GM13976 (cell line): ENCODE data around the gene RRP1.

Experiments
- DNase-seq: peaks from one replicate; pipeline ENCODE4 v3.0.0; 2012; ENCODE audit warnings: low spot score
- in situ Hi-C: fragments of 300-500 bp; cut with MboI; formaldehyde crosslinking; loops from one replicate; pipeline ENCODE4 v1.12.0; 2022; ENCODE audit warnings: low sequenced_read_pairs, mixed read lengths, inconsistent platforms; ENCODE audit not compliant: unreplicated experiment
- TF ChIP-seq, protein P1 (sequence below): IDR thresholded peaks from 2 replicates; pipeline ENCODE4 v1.5.1; 2012; ENCODE audit warnings: borderline replicate concordance, mild to moderate bottlenecking; ENCODE audit not compliant: insufficient read depth; ENCODE audit errors: extremely low read depth, missing control alignments, control extremely low read depth

RRP1 gene

DNA sequence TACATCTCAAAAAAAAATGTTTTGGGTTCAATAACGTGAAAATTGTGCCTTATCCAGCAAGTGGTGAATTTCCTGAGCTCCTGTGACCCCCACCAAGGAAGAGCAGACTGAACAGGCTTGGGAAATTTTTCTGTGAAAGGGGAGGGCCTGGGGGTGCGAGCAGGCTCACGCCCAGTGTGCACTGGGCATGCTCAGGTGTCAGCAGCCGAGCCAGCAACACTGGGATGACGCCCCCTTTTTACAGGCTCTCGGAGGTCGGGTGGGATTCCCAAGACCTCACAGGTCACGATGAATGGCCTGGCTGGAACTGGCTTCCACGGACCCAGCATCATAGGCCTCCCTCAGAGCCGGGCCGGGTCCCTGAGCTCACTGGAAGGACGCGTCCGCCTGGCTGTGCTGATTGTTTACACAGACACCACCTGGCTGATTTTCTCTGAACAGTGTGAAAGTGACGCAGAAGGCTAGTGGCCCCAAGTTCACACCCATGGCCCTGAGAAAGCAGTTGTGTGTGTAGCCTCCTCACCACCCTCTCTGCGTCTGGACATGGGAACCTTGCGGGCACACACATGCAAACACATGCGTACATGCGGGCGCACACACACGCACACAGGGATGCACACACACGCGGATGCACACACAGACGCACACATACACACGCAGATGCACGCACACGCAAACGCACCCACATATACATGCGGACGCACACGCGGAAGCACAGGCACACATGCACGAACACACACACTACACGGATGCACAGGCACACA is 22.5 kb upstream of the RRP1 start:
- no peak for DNase-seq
- in situ Hi-C loops, result no loop called here

DNA sequence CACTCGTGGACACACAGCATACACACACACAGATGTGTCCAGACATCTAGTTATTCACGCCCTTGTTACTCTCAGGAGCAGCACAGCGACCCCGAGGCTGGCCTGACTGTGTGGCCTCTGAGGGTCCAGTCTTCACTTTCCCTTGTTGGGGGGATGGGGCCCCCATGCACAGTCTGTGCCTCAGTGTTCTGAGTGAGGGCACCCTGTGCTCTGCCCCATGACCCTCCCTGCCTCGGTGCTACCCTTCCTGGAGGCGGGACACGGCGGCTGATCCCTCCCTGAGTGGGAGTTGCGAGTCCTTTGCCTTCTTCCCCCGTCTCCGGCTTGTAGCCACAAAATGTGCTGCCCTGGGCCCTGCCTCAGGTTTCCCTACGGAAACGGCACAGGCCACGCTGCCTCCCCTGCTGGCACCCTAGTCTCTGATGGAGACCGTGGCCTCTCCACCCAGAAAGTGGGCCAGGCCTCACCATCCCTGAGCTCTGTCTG is 21.8 kb upstream of the RRP1 start:
- in situ Hi-C loops, result no loop called here

More for the DNA sequence above, 22.5 kb upstream of the RRP1 start:
- TF ChIP-seq, protein P1, sequence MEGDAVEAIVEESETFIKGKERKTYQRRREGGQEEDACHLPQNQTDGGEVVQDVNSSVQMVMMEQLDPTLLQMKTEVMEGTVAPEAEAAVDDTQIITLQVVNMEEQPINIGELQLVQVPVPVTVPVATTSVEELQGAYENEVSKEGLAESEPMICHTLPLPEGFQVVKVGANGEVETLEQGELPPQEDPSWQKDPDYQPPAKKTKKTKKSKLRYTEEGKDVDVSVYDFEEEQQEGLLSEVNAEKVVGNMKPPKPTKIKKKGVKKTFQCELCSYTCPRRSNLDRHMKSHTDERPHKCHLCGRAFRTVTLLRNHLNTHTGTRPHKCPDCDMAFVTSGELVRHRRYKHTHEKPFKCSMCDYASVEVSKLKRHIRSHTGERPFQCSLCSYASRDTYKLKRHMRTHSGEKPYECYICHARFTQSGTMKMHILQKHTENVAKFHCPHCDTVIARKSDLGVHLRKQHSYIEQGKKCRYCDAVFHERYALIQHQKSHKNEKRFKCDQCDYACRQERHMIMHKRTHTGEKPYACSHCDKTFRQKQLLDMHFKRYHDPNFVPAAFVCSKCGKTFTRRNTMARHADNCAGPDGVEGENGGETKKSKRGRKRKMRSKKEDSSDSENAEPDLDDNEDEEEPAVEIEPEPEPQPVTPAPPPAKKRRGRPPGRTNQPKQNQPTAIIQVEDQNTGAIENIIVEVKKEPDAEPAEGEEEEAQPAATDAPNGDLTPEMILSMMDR, result no peak

DNA sequence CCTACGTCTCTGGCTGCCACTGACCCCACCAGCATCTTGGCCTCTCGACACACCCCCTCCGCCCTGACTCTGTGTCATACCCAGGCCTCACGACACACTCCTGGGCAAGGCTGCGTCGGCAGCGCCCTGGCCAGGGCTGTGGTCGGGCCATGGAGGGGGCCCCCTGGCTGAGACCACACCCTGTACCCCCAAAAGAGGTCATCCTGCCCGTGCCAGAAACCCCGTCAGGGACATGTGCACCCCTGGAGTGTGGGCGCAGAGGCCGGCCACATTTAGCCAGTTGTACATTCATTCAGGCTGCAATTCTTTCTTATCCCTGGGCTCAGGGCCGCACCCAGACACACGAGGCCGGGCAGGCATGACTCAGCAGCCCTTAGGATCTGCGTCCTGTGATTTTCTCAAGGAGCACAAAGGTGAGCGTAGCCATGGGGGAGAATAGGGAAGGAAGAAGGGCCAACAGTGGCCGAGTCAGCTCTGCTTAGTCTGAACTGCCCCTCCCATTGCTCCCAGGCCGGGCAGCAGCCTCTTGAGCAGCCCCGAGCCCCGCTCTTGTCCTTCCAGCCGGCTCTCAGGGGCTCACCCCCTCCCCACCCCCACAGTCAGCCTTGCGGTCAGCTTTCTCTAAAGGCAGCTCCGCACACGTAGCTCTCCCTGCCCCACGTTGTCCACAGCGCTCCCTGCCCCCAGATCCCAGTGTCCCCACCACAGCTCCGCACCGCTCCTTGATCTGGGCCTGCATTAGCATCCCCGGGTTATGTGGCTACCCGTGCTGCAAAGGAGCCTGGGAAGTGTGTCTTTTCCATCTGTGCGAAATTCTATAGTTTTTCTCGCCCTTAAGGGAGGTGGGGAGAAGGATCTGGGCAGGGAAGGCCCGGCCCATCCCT is 21.2 kb upstream of the RRP1 start:
- no peak for DNase-seq
- TF ChIP-seq, protein P1, result no peak
- in situ Hi-C loops, result no loop called here

More for the DNA sequence above, 21.8 kb upstream of the RRP1 start:
- TF ChIP-seq, protein P1, result no peak
- DNase-seq, result no peak

DNA sequence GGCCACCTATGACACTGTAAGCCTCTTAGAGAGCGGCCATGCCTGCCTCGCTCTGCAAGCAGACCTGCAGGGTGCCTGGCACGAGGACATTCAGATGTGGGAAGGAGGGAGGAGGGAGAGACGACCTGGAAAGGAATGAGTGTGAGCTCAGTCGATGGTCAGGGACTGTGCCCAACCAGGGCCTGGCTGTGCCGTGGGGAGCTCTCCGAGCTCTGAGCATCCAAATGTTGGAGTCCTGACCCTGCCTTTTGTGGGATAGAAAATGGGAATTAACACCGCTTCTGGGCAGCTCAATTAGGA is 20.6 kb upstream of the RRP1 start:
- in situ Hi-C loops, result no loop called here
- TF ChIP-seq, protein P1, result no peak
- DNase-seq, result no peak

DNA sequence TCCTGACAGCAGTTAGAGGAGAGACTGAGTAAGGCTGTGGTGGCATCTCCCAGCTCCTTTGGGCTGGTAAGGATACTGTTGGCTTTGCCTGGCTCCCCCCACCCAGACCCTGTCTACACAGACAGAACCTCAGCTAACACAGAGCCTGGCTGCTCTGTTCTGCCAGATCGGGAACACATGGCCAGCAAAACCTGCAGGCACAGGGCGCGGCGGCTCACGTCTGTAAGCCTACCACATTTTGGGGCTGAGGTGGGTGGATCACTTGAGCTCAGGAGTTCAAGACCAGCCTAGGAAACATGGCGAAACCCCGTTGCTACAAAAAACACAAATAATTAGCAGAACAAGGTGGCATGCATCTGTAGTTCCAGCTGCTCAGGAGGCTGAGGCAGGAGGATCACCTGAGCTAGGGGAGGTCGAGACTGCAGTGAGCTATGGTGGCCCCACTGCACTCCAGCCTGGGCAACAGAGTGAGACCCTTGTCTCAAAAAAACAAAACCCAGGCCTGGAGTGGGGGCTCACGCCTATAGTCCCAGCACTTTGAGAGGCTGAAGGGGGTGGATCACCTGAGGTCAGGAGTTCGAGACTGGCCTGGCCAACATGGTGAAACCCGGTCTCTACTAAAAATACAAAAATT is 19.9 kb upstream of the RRP1 start:
- in situ Hi-C loops, result no loop called here
- TF ChIP-seq, protein P1, result no peak
- no peak for DNase-seq

DNA sequence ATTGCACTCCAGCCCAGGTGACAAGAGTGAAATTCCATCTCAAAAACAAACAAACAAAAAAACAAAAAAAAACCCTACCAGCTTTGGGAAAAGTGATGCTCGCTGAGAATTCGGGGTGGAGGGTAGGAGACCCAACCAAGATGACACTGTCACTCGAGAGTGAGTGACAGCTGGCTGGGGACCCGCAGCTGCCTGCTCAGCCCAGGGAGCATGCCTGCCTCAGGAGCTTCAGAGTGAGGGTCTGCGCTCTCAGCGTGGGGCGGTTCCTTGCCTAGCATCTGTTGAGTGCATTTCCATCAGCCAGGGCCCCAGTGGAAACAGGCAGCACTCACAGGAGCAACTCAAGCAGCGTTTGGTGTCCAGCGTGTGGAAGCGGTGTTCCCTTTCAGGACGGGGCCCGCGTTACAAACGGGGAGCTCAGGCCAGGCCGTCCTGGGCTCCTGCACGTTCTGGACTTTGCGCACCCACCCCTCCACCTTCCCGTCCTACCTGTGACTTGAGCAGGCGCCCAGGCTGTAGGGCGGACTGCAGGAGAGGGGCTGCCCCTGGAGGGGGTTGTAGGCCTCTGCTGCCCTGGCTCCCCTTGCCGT is 19.2 kb upstream of the RRP1 start:
- TF ChIP-seq, protein P1, result no peak
- in situ Hi-C loops, result no loop called here
- no peak for DNase-seq
